NCI-H2227 treated with DMSO at 0.1 percent for 48 hours (cell line): ENCODE measurements around the gene MBNL1.
A peak's percentile ranks its signal among the peaks of the same experiment; 100 is the strongest.

ENCODE experiments used
- DNase-seq: peaks from one replicate; lab custom pipeline; 2025; lab: John Stamatoyannopoulos, UW

MBNL1 gene

GRCh38 chr3:152252755-152253154, 16.0 kb upstream of the MBNL1 start:
- DNase-seq, result no peak

GRCh38 chr3:152253514-152253913, 15.2 kb upstream of the MBNL1 start:
- DNase-seq, result no peak

- no peak for DNase-seq
Measured at GRCh38 chr3:152254041-152254440, 14.7 kb upstream of the MBNL1 start.

- DNase-seq, result no peak
Measured at GRCh38 chr3:152255290-152255689, 13.4 kb upstream of the MBNL1 start.

GRCh38 chr3:152256851-152257562, 11.7 kb upstream of the MBNL1 start:
- DNase-seq, result no peak

GRCh38 chr3:152257563-152258035, 11.1 kb upstream of the MBNL1 start:
- no peak for DNase-seq

GRCh38 chr3:152258448-152259393, 10.0 kb upstream of the MBNL1 start:
- DNase-seq, result no peak

- no peak for DNase-seq
Measured at GRCh38 chr3:152259468-152259867, 9.3 kb upstream of the MBNL1 start.

GRCh38 chr3:152260026-152260425, 8.7 kb upstream of the MBNL1 start:
- DNase-seq, result no peak

GRCh38 chr3:152260529-152260928, 8.2 kb upstream of the MBNL1 start:
- DNase-seq, result no peak

- no peak for DNase-seq
Measured at GRCh38 chr3:152261329-152261728, 7.4 kb upstream of the MBNL1 start.

- DNase-seq, result no peak
Measured at GRCh38 chr3:152263711-152264110, 5.0 kb upstream of the MBNL1 start.

GRCh38 chr3:152264378-152264777, 4.4 kb upstream of the MBNL1 start:
- DNase-seq, result no peak

- no peak for DNase-seq
Measured at GRCh38 chr3:152266221-152266995, 2.3 kb upstream of the MBNL1 start.

GRCh38 chr3:152267831-152268554, 736 bp upstream of the MBNL1 start:
- no peak for DNase-seq

- DNase-seq, result peak; percentile 57
Measured at GRCh38 chr3:152269056-152269830, 514 bp downstream of the MBNL1 start.

GRCh38 chr3:152269831-152270734, 1.4 kb downstream of the MBNL1 start:
- DNase-seq, result peak; percentile 57

- no peak for DNase-seq
Measured at GRCh38 chr3:152270937-152271336, 2.2 kb downstream of the MBNL1 start.

GRCh38 chr3:152271501-152272236, 2.9 kb downstream of the MBNL1 start:
- no peak for DNase-seq
